ENCODE measurements around the gene AQP12A.
"Not testable (repeated sequence)": the region's sequence is repeated elsewhere in the genome, so short reads cannot be mapped to it uniquely, and the experiment has no call there.

- TF ChIP-seq TAF1 (IDR thresholded peaks at IDR 0.05; ENCODE audit: borderline replicate concordance, low read depth, low read length); MAX (IDR thresholded peaks at IDR 0.05; ENCODE audit: low read depth, low read length); CTCF (IDR thresholded peaks at IDR 0.05 in 2 of 3, conservative IDR thresholded peaks at IDR 0.05 in 1 of 3; ENCODE audit: control insufficient read depth in 2 of 3, extremely low read depth in 1 of 3, insufficient read depth in 1 of 3, low read depth in 3 of 3, low read length in 3 of 3); RAD21 (IDR thresholded peaks at IDR 0.05; ENCODE audit: insufficient read depth, low read depth, low read length); MXI1 (IDR thresholded peaks at IDR 0.05; ENCODE audit: low read depth, low read length); ZNF592 (IDR thresholded peaks at IDR 0.05); REST (IDR thresholded peaks at IDR 0.05; ENCODE audit: low read depth, low read length); ATF2 (IDR thresholded peaks at IDR 0.05; ENCODE audit: low read length); CHD4 (IDR thresholded peaks at IDR 0.05); IKZF1 (conservative IDR thresholded peaks at IDR 0.05); E2F4 (IDR thresholded peaks at IDR 0.05; ENCODE audit: low read depth, low read length): not testable (repeated sequence)
Measured at GRCh38 chr2:240690421-240691074, 1.1 kb upstream of the AQP12A start.
